GM10266 (cell line): ENCODE measurements around the gene PDZD2.
A peak's percentile ranks its signal among the peaks of the same experiment; 100 is the strongest.

Experiments
- DNase-seq: peaks from one replicate; pipeline ENCODE4 v3.0.0; 2012; ENCODE audit errors: extremely low spot score
- TF ChIP-seq, protein P1 (sequence below): IDR thresholded peaks from 2 replicates; pipeline ENCODE4 v1.5.1; 2012; ENCODE audit warnings: mild to moderate bottlenecking, low read depth; ENCODE audit not compliant: control insufficient read depth, insufficient read depth; ENCODE audit errors: missing control alignments

PDZD2 gene

DNA sequence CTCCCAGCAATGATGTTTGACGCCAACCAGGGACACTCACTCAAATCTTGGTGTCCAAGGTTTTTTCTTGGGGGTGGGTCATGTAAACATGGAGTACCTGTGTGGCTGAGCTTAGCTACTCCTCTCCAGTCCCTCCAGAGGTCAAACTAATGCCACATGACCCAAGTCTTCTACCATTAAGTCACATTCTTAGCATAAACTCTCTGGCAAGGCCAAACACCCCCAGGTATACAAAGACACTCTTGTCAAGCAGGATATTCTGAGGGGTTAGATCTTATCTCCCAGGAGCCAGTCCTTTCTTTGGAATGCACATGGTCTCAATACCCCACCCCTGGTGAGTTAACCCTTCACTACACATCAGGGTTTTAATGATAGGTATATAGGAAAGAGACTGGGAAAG lies 161.4 kb downstream of the PDZD2 start:
- TF ChIP-seq, protein P1, sequence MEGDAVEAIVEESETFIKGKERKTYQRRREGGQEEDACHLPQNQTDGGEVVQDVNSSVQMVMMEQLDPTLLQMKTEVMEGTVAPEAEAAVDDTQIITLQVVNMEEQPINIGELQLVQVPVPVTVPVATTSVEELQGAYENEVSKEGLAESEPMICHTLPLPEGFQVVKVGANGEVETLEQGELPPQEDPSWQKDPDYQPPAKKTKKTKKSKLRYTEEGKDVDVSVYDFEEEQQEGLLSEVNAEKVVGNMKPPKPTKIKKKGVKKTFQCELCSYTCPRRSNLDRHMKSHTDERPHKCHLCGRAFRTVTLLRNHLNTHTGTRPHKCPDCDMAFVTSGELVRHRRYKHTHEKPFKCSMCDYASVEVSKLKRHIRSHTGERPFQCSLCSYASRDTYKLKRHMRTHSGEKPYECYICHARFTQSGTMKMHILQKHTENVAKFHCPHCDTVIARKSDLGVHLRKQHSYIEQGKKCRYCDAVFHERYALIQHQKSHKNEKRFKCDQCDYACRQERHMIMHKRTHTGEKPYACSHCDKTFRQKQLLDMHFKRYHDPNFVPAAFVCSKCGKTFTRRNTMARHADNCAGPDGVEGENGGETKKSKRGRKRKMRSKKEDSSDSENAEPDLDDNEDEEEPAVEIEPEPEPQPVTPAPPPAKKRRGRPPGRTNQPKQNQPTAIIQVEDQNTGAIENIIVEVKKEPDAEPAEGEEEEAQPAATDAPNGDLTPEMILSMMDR: no peak
- DNase-seq: no peak

DNA sequence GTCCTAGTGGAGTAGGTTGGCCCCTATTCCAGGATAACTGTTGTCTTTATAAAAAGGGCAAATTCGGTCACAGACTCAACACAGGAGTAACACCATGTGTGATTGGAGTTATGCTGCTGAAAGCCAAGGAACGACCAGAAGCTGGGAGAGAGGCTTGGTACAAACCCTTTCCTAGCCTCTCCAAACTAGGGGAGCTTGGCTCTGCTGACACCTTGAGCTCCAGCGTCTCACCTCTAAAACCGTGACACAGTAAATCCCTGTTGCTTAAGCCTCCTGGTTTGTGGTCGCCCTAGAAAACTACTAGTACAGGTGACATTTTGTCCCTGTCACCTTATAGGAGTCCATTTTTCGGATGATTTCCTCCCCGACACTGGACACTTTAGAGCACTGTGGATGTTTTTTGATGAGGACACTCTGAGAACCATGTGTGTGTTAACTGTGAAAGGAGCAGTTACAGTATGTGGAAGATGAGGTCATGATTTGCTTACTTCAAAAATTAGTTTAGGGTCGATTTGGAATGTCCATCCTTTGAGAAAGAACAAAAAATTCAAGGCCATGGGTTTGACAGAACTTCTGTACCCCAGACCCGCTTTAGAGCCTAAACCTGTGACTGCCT lies 167.0 kb downstream of the PDZD2 start:
- TF ChIP-seq, protein P1: no peak
- no peak for DNase-seq

DNA sequence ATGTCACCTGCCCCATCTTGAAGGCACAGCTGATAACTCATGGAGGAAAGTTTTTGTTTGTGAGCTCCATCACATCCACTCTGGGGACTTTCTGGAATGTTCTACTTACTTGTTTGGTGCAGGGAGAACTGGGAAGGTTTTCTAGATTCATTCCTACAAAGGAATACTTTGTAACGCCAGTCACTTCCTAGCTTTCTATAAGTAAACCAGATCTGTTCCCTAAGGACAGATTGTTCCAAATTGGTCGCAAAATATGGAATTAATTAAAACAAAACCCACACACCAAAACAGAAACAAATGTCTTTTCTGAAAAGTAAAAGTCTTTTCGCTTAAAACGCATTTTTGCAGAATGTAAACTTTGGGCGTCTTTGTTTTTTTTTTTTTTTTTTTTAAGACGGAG lies 167.6 kb downstream of the PDZD2 start:
- TF ChIP-seq, protein P1: no peak

DNA sequence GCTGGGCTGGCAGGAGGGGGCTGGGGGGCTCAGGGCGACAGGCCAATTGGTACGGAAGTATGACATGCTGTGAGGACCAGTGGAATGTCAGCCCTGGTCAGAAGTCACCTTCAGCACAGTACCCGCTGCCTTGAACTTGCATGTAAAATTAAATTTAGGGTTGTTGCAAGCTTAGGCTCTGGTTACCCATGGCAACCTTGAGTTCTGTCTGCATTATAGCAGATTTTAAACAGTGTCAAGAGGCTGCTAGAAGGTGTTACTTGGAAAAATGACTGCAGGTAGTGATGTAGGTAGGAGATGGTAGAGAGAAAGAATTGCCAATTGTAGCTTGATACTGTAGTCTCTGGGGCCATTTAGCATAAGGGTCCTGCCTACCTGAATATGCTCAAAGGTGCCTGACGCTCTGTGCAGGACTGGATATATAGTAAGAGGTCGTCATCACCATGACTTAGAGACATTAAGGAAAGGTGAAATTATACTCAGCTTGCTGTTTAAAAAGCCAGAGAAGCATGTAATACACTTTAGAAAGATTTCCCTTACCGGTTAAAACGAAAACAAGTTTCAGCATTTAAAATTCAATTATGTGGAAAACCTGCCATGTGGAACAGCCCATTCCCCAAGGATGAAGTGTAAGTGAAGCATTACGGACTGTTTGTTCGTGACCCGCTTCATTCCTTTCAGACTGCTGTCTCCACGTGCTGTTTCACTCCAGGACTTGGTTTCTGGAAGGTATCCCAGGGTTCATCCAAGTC lies 169.0 kb downstream of the PDZD2 start:
- TF ChIP-seq, protein P1: no peak
- no peak for DNase-seq

More for the DNA sequence above, 167.6 kb downstream of the PDZD2 start:
- DNase-seq: no peak

DNA sequence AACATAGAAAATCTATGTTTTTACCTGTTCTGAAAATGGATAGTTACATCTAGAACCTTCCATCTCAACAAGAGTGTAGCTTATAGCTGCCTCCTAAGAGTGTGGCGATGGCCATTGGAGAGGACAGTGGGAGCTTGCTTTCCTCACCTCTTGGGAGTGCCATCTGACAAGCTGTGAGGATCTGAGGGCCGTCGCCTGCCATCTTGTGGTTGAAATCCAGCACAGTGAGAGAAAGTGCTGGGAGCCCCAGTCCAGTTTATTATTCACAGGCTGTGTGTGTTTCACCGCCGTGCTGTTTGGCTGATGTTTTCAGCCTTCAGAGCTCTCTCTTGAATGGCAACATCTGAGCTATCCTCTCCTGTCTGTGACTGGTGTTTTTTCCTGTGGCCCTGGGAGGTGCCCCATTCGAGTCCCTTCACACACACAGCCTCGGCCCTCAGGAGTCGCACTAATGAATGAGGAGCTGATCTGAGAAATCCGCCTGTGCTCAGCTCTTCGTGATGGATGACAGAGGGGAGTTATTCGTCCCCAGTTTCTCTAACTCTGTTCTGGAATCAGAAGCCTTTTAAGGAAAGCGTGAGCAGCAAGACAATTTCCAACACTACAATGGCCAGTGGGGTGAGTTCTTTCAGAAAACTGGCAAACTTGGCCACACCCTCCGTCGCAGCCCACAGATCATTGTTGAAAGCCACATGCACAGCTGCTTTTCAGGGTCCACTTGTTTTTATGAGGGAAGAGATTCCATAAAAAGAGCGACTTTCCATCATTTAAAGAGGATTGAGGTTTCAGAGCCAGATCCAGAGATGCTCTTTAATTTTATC lies 170.3 kb downstream of the PDZD2 start:
- TF ChIP-seq, protein P1: peak; percentile 60
- DNase-seq: peak; percentile 60

DNA sequence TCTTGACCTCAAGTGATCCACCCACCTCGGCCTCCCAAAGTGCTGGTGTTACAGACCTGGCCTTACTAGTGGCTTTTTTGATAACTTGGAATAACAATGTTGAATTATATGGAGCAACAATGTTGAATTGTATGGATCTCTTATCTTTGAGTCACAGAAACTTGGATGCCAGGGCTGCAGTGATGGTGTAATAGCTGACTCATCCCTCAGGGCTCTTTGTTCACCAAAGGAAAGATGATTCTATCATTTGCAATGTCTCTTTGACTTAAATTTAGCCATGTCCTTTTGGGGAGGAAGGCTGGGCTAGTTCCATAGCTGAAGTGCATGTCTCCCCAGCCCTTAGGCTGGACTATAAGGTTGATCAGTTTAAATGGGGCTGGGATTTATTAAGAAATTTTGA lies 172.3 kb downstream of the PDZD2 start:
- TF ChIP-seq, protein P1: no peak
- no peak for DNase-seq
